Ascending aorta (tissue), 1 donor: Measurements from ENCODE around the gene FAM83F. TPM values are rescaled to one million over a fixed set of nuclear protein-coding genes. Genes with fewer than 3 reads are reported as not detected.

Experiments used
- total RNA-seq: library from RNA; depleted of rRNA; stranded (reverse); fragments of >200 nt; gene quantifications from one replicate; pipeline ENCODE4 v1.1.0, GENCODE V29; 2016

Gene FAM83F
- total RNA-seq, 1 donor from 2014 or later, result not detected

Other genes starting within 250 kb of the FAM83F start
- gene ENTHD1, start 101.2 kb upstream of the FAM83F start, total RNA-seq, result 0.21 TPM
- gene GRAP2, start 93.9 kb upstream of the FAM83F start, total RNA-seq, result not detected
- gene TMA7B, start 34.6 kb upstream of the FAM83F start, total RNA-seq, result not detected
- 22.4 TPM for gene TNRC6B, start 183.0 kb downstream of the FAM83F start, total RNA-seq